Coronary artery (tissue), 2 donors: ENCODE results near the gene GTF3C2.
"Not testable (repeated sequence)": the region's sequence is repeated elsewhere in the genome, so short reads cannot be mapped to it uniquely, and the experiment has no call there.

Source experiments
- DNase-seq: peaks from one replicate; pipeline ENCODE4 v3.0.0-alpha.2; 2017; ENCODE audit warnings: low spot score
- H3K27ac ChIP-seq, 2 donors: fragments of 200-600 bp; sonication (generic); one replicate each; pipeline ENCODE4 v1.5.1; 2016 to 2019
- H3K4me3 ChIP-seq: fragments of 200-600 bp; sonication (generic); 2 replicates; pipeline ENCODE4 v1.5.1; 2016; ENCODE audit warnings: mild to moderate bottlenecking, moderate library complexity
- TF ChIP-seq, protein P1 (sequence below): fragments of 200-600 bp; sonication (generic); IDR thresholded peaks from one replicate; pipeline ENCODE4 v1.5.1; 2019; ENCODE audit warnings: antibody characterized with exemption

The GTF3C2 gene

DNA sequence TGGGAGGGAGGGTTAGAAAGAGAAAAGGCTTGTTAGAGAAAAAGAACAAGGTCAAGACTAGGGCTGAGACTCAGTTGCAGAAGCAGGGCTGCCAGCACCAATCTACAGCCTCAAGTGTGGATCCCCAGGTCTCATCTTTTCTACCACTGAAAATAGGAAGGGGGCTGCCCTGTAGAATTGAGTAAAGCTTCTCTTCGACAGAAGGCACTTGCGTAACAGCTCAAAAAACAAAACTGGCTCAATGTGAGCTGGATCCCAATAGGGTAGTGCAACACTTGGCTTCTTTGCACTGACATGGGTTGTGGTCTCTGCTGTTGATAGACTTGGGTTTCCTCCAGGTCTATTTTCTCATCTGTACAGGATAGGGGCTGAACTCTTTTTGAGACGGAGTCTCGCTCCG is 31.8 kb downstream of the GTF3C2 start:
- TF ChIP-seq, protein P1, sequence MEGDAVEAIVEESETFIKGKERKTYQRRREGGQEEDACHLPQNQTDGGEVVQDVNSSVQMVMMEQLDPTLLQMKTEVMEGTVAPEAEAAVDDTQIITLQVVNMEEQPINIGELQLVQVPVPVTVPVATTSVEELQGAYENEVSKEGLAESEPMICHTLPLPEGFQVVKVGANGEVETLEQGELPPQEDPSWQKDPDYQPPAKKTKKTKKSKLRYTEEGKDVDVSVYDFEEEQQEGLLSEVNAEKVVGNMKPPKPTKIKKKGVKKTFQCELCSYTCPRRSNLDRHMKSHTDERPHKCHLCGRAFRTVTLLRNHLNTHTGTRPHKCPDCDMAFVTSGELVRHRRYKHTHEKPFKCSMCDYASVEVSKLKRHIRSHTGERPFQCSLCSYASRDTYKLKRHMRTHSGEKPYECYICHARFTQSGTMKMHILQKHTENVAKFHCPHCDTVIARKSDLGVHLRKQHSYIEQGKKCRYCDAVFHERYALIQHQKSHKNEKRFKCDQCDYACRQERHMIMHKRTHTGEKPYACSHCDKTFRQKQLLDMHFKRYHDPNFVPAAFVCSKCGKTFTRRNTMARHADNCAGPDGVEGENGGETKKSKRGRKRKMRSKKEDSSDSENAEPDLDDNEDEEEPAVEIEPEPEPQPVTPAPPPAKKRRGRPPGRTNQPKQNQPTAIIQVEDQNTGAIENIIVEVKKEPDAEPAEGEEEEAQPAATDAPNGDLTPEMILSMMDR: no peak
- no peak for DNase-seq
- Histone ChIP-seq H3K4me3 (no peak overlapping the region), H3K27ac (no peak overlapping the region)

DNA sequence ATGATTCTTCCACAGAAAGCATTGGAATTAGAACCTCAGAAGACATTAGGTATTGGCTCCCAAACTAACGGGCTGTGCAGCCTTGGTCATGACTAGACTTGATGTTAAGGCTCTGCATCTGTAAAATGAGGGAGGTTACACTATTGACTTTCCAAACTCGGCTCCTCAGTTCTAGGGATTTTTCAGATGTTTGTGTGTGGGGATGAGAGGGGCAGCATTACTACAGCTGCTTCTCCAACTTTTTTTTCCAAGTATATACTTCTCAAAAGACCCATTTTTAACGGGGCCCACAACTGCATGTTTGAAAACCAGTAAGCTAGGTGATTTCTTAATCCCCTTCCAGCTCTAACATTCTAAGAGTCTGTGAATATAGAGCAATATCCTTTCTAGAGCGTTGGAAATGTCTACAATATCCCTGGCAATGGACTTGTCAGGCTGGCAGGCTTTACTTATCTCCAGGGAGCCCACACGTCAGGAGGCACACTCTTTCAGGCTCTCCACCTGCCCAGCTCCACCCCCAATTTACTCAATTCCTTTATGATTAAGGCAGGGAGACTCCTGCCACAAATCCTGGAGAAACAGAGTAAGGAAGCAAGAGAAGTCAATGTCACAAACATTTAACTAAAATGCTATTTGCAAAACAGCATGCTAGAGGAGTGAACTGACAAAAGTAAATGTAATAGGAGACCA is 32.8 kb downstream of the GTF3C2 start:
- Histone ChIP-seq H3K4me3 (peak overlapping the region; percentile 90), H3K27ac (peak overlapping the region; percentile 91 to 95)
- TF ChIP-seq, protein P1: no peak
- no peak for DNase-seq

DNA sequence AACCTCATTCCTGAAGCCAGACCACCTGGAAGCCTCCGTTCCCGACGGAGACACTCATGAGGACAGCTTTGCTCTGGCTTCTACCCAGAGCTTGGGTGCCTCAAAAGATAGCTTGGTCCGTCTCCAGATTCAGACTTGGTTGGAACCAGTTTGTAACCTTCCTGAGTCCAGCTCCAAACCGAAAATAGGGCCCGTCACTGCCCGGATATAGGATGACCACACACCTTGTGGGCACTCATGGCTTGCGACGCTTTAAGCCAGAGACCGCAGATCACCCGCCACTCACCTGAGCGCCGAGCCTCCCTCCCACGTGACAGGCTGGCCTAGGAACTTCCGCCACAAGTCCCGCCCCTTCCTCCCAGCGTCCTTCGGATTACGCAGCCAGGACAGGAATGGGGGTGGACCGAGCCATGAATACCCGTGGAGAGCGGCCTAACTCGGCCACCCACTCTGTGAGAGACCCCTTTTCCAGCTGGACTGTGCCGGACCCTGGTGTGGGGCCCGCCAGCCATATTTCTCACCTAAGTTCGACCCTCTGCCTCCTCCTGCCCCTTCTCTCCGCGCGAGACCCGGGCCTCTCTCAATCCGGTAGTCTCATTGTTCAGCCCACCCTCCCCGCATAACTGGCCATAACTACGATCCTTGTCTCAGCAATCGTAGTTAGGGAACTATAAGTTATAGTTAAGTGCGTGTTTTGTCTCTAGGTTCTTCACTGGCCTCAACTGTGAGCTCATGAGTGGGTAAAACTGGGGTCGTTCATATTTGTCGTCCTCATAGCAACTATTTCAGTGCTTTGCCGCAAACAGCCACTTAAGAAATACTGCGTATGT is 33.6 kb downstream of the GTF3C2 start, which contains the start of gene MPV17:
Gene MPV17, minus strand, starts transcription at position 332 of the 830 bp plus-strand sequence. CDS start 580 bp downstream, outside the sequence.
- peak; percentile 92 for DNase-seq
- TF ChIP-seq, protein P1: no peak
- H3K4me3 ChIP-seq: peak within 1 kb of the TSS; percentile 90
- peak within 1 kb of the TSS; percentile 91 to 95 for H3K27ac ChIP-seq

DNA sequence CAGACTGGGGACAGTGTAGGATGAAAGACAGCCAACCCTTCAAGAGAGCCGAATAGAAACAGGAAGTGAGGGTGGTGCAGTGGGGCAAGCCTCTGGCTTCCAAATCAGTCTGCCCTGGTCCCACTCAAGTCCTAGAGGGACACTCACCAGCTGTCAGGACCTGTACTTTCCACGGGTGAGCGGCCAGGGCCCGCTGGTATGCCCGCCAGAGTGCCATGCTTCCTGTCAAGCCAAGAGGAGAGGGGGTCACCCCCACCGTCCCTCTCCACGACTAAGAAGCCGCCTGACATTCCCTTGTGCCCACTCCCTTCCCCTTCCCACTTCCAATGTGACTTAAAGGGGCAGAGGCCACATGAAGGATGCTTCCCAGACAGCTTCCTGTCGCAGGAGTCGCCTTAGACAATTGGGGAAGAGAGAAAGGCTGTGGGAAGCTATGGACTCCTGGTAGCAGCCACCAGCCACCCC is 34.2 kb downstream of the GTF3C2 start:
- TF ChIP-seq, protein P1: no peak
- no peak for DNase-seq
- Histone ChIP-seq H3K4me3 (peak overlapping the region; percentile 90), H3K27ac (peak overlapping the region; percentile 91 to 95)

DNA sequence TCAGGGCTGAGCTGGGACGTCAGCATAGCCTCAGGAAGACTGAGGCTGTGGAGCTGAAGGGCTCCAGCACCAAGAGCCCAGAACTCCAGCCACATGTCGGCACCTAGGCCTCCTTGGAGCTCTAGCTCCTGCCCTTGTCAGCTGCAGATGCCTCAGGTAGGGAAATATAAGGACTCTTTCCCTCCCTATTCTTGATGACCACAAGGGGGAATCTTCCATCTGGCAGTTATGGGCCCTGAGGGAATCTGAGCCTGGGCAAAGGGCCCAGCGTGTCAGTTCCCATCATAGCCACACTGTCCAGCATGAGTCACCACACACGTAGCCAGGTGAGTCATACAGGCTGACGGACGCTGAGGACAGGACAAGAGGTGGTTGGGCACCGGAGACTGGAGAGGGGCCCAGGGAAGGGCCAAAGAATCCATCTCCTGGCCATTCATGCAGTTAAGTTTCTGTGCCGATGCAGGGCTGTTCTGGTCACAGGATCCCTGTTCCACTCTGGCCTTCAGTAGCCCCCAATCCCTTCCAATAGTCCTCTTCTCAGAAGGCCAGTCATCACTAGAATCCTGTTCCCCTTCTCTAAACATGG is 35.5 kb downstream of the GTF3C2 start:
- Histone ChIP-seq H3K4me3 (no peak overlapping the region), H3K27ac (no peak overlapping the region)
- TF ChIP-seq, protein P1: no peak
- no peak for DNase-seq

DNA sequence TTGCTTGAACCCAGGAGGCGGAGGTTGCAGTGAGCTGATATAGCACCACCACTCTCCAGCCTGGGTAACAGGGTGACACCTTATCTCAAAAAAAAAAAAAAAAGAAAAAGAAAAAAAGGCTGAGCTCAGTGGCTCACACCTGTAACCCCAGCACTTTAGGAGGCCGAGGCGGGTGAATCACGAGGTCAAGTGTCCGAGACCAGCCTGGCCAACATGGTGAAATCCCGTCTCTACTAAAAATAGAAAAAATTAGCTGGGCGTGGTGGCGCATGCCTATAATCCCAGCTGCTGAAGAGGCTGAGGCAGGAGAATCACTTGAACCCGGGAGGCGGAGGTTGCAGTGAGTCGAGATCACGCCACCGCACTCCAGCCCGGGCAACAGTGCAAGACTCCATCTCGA is 36.7 kb downstream of the GTF3C2 start:
- H3K27ac ChIP-seq, H3K4me3 ChIP-seq, DNase-seq: not testable (repeated sequence)

DNA sequence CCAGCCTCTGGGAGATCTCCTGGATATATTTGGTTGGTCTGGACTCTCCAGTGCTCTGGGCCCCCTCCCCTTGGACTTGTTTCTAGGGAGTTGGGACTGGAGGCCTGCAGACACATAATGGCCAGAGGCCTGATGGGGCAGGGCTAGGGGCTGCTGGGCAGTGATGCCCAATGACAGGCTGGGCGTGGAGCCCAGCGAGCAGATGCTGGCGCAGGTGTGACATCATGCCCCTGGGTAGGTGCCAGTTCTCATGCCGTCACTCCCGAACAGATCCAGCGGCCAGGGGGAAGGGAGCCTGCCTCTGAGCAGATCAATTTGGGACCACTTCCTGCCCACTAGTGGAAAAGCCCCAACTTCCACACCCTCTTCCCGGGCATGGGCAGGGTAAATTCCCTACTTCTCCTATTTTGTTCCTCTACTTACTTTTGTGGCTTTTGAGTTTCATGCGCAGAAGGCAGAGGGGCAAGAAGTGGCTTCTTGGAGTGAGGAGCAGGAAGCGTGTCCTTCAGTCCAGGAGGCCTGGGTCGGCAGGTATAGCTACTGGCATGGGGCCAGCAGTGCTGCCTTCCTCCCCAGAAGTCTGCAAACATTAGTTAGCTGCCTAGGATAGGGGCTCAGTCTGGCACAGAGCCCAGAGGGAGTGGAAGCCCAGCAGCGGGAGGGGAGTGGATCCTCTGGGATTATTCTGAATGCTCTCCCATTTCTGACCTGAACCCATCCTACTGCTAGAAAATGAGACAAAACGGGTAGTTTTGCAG is 39.7 kb downstream of the GTF3C2 start:
- no peak overlapping the region for H3K27ac ChIP-seq
- DNase-seq: no peak
- TF ChIP-seq, protein P1: no peak
- H3K4me3 ChIP-seq: no peak overlapping the region
